Measurements from ENCODE around the gene SH3BP4. TPM values are rescaled to one million over a fixed set of nuclear protein-coding genes. Genes with fewer than 3 reads are reported as not detected.

SH3BP4 gene
- total RNA-seq, 1 experiment from 2014 or later: 93.8 TPM

GRCh38 chr2:235024931-235025773 lies 73.3 kb downstream of the SH3BP4 start:
- no peak overlapping the region for H3K9ac ChIP-seq (ENCODE audit: extremely low read depth, insufficient read length, low read length)
- H3K23ac ChIP-seq (ENCODE audit: insufficient read length, low read depth, low read length): no peak overlapping the region
- no peak overlapping the region for H3K4me2 ChIP-seq (ENCODE audit: insufficient read depth, insufficient read length, low read length)
- Mint-ChIP-seq H3K27ac (peak overlapping the region in 2 of 3 experiments; percentile 36 to 72; a peak in 4 of 7 replicates), H3K9me3 (no peaks in the 10 kb centered on the region), H3K4me1 (peaks cover 52 to 53% of the 10 kb centered on the region in 2 experiments), H3K36me3 (ENCODE audit: insufficient read depth in 1 of 3, low read depth in 3 of 3) (peaks cover 4 to 32% (median 29%) of the 10 kb centered on the region in 3 experiments; a peak in 6 of 7 replicates), H3K4me3 (no peak overlapping the region), H3K27me3 (ENCODE audit: low read depth) (no peaks in the 10 kb centered on the region)
- H3K79me1 ChIP-seq (ENCODE audit: insufficient read depth, low read depth, low read length, poor library complexity, severe bottlenecking): peaks cover 8% of the 10 kb centered on the region
- WGBS (ENCODE audit: extremely low coverage, insufficient read length, low lambda C conversion rate): no CpG with 5 or more reads among the region's 20 CpGs
- H3K23me2 ChIP-seq (ENCODE audit: insufficient read length, low read depth, low read length, poor library complexity, severe bottlenecking): no peaks in the 10 kb centered on the region
- H4K20me1 ChIP-seq (ENCODE audit: control insufficient read depth, insufficient read depth, insufficient read length): no peaks in the 10 kb centered on the region
- no peak overlapping the region for H2BK12ac ChIP-seq (ENCODE audit: insufficient read length, low read depth, low read length)
- H4K8ac ChIP-seq (replicated peaks; ENCODE audit: insufficient read length, low read depth, low read length): no peak overlapping the region
- TF ChIP-seq CTCF (conservative IDR thresholded peaks at IDR 0.05): no peak
- H2BK20ac ChIP-seq (ENCODE audit: low read depth, low read length, poor library complexity, severe bottlenecking): no peak overlapping the region
- no peak overlapping the region for H3K4ac ChIP-seq (ENCODE audit: low read depth, low read length)
- H3K9me3 ChIP-seq (ENCODE audit: control insufficient read depth, low read depth, low read length): no peaks in the 10 kb centered on the region
- no peak overlapping the region for H4K91ac ChIP-seq (ENCODE audit: insufficient read length, low read depth, low read length)
- peaks cover 4% of the 10 kb centered on the region; the same call in 1 of the 2 replicates for H3K4me1 ChIP-seq (ENCODE audit: insufficient read depth, low read length)
- H4K5ac ChIP-seq (ENCODE audit: insufficient read length, low read depth, low read length): no peak overlapping the region
- no peak overlapping the region for H3K14ac ChIP-seq (ENCODE audit: insufficient read depth, low read length)
- no peaks in the 10 kb centered on the region for H3K27me3 ChIP-seq (ENCODE audit: insufficient read depth, low read length)
- H3T11ph ChIP-seq (ENCODE audit: low read length): no peak overlapping the region
- no peak overlapping the region for H2BK5ac ChIP-seq (ENCODE audit: insufficient read length, low read length)
- peaks cover 3% of the 10 kb centered on the region; the same call in 1 of the 2 replicates for H3K79me2 ChIP-seq (ENCODE audit: insufficient read depth, low read length)
- H2BK120ac ChIP-seq (ENCODE audit: low read depth, low read length, poor library complexity, severe bottlenecking): no peak overlapping the region
- H2BK15ac ChIP-seq (ENCODE audit: low read depth, low read length): no peak overlapping the region
- H3K27ac ChIP-seq (ENCODE audit: insufficient read length, low read depth, low read length): no peak overlapping the region
- H3K56ac ChIP-seq (ENCODE audit: insufficient read length, low read depth, low read length): no peak overlapping the region
- no peak overlapping the region for H2AK5ac ChIP-seq (ENCODE audit: insufficient read length, low read length)
- no peak overlapping the region for H2AFZ ChIP-seq (ENCODE audit: low read length)
- no peak overlapping the region for H3K18ac ChIP-seq (ENCODE audit: insufficient read length, low read depth, low read length)
- DNase-seq: no peak
